Retina (tissue), 1 donor: ENCODE results near the gene FOXI3.
"Not testable (repeated sequence)": the region's sequence is repeated elsewhere in the genome, so short reads cannot be mapped to it uniquely, and the experiment has no call there.

Experiments
- DNase-seq: peaks from one replicate; pipeline ENCODE4 v3.0.0-alpha.2; 2016

The FOXI3 gene

GRCh38 chr2:88437010-88437409, 15.5 kb downstream of the FOXI3 start:
- no peak for DNase-seq

DNA sequence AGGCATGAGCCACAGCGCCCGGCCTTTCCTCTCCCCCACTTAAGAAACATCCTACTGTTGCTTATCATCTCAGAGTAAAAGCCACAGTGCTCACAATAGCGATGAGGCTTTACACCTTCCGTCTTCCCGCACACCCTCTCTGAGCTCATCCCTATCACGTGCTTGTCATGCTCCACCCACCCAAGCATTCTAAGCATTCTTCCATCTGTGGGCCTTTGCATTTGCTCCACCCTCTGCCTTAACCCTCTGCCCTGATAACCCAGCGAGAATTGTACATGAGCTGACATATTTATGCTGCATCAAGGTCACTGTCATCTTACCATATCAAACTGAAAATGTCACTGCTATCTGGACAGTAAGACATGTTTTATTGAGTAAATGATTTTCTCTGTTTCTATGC, 22.6 kb downstream of the FOXI3 start:
- no peak for DNase-seq

- DNase-seq = no peak
These were observed 28.8 kb downstream of the FOXI3 start for GRCh38 chr2:88423733-88424132.

GRCh38 chr2:88419051-88419450, 33.4 kb downstream of the FOXI3 start:
- not testable (repeated sequence) for DNase-seq

DNA sequence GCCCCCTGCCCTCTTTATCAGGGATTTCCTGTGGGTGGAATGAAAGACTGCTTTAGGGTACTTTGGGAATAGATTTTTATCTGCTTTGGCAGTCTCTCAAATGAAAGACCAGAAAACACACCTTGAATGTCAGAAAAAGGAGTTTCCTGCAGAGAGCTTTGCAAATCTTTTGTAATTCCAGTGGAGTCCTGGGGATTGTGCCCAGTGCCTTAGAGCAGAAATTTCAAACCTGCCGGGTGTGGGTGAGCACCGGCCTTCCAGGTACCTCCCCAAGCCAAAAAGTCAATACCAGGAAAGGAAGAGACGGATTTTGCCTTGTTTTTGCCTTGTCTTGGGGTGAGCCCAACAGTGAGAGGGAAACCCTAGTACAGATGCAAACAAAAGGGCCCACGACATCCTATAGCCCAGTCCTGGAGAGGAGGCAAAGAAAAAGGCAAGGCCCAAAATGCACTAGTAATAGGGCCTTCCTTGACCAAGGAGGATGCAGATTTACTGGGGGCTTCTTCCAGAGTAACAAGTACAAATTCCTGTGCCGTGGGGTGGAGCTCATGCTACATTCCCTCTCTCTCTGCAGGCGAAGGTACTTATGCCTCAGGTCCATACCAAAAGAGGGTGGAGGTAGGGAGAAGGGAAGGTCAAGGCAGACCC, 36.4 kb downstream of the FOXI3 start:
- DNase-seq = no peak

- not testable (repeated sequence) for DNase-seq
These were observed 43.6 kb downstream of the FOXI3 start for GRCh38 chr2:88408870-88409269.

GRCh38 chr2:88400037-88400767, 52.3 kb downstream of the FOXI3 start:
- no peak for DNase-seq

GRCh38 chr2:88398180-88398579, 54.3 kb downstream of the FOXI3 start:
- peak; percentile 92 for DNase-seq
